H1 (cell line): Measurements from ENCODE around the gene CYP26C1. TPM values are rescaled to one million over a fixed set of nuclear protein-coding genes. Genes with fewer than 3 reads are reported as not detected.

Source experiments
- CTCF ChIA-PET: fragments of 300-600 bp; sonication (Branson Sonifier 250); formaldehyde crosslinking; loops from one replicate; lab custom pipeline; 2021; ENCODE audit not compliant: partially characterized antibody; lab: Charles Lee
- POLR2A ChIA-PET: fragments of 300-600 bp; sonication (Branson Sonifier 250); formaldehyde crosslinking; loops from one replicate; lab custom pipeline; 2021; ENCODE audit warnings: inconsistent platforms; ENCODE audit not compliant: partially characterized antibody; lab: Charles Lee
- DNase-seq, 2 experiments: peaks; one replicate each; pipeline versions ENCODE4 v3.0.0 to v3.0.0-alpha.2; 2010 to 2022; ENCODE audit warnings: low spot score in 2 of 2, low read depth in 1 of 2, mixed read lengths in 1 of 2
- FAIRE-seq: peaks from 2 replicates; lab custom pipeline; 2011; peaks lifted over from hg19 to GRCh38; lab: Jason Lieb, UNC
- H2AFZ ChIP-seq: 2 replicates; pipeline ENCODE4 v1.8.1; 2012; ENCODE audit warnings: low read length, inconsistent platforms
- H2AK5ac ChIP-seq: 2 replicates; pipeline ENCODE4 v1.6.1; 2013; ENCODE audit warnings: low read depth, low read length
- H2BK120ac ChIP-seq: replicated peaks from 2 replicates; pipeline ENCODE3; 2013; ENCODE audit warnings: low read depth, low read length, inconsistent platforms
- H2BK12ac ChIP-seq: 2 replicates; pipeline ENCODE4 v1.6.1; 2013; ENCODE audit warnings: low read depth, low read length
- H2BK15ac ChIP-seq: 2 replicates; pipeline ENCODE4 v1.6.1; 2013; ENCODE audit warnings: low read length
- H2BK20ac ChIP-seq: 2 replicates; pipeline ENCODE4 v1.6.1; 2013; ENCODE audit warnings: low read length
- H2BK5ac ChIP-seq: 2 replicates; pipeline ENCODE4 v1.6.1; 2013; ENCODE audit warnings: low read depth, low read length
- H3K14ac ChIP-seq: 2 replicates; pipeline ENCODE4 v1.6.1; 2013; ENCODE audit warnings: inconsistent platforms; ENCODE audit not compliant: insufficient read length
- H3K18ac ChIP-seq: 2 replicates; pipeline ENCODE4 v1.6.1; 2013; ENCODE audit warnings: low read length; ENCODE audit errors: extremely low read depth
- H3K23ac ChIP-seq: 2 replicates; pipeline ENCODE4 v1.6.1; 2013; ENCODE audit warnings: inconsistent platforms; ENCODE audit not compliant: insufficient read length
- H3K23me2 ChIP-seq: 2 replicates; pipeline ENCODE4 v1.6.1; 2013; ENCODE audit warnings: low read depth, low read length
- H3K27ac ChIP-seq: 2 replicates; pipeline ENCODE4 v1.6.1; 2011; ENCODE audit warnings: low read depth, low read length, inconsistent platforms
- H3K27me3 ChIP-seq, 4 experiments: replicated peaks in 1 of 4; 1 replicate in 1 of 4; 2 replicates in 3 of 4; pipeline versions ENCODE4 v1.6.1 to v1.8.1; 2011 to 2013; ENCODE audit warnings: low read length in 3 of 4, mild to moderate bottlenecking in 3 of 4, inconsistent platforms in 2 of 4, mixed read lengths in 2 of 4, moderate library complexity in 1 of 4; ENCODE audit not compliant: control insufficient read depth in 3 of 4, insufficient read depth in 3 of 4; ENCODE audit errors: extremely low read depth in 1 of 4
- H3K36me3 ChIP-seq, 4 experiments: 2 replicates each; pipeline versions ENCODE4 v1.6.1 to v1.8.1; 2011 to 2013; ENCODE audit warnings: mild to moderate bottlenecking in 4 of 4, low read length in 3 of 4, moderate library complexity in 2 of 4, control low read depth in 1 of 4, inconsistent platforms in 1 of 4; ENCODE audit not compliant: insufficient read depth in 4 of 4, control insufficient read depth in 2 of 4
- H3K4ac ChIP-seq: replicated peaks from 2 replicates; pipeline ENCODE3; 2013; ENCODE audit warnings: low read length, low read depth, mixed read lengths, inconsistent platforms; ENCODE audit not compliant: insufficient read length
- H3K4me1 ChIP-seq, 4 experiments: replicated peaks in 1 of 4; 1 replicate in 1 of 4; 2 replicates in 3 of 4; pipeline versions ENCODE4 v1.6.1 to v1.8.1; 2011 to 2013; ENCODE audit warnings: low read length in 3 of 4, inconsistent platforms in 2 of 4, mixed read lengths in 1 of 4; ENCODE audit not compliant: insufficient read depth in 4 of 4, control insufficient read depth in 3 of 4
- H3K4me2 ChIP-seq, 2 experiments: 2 replicates each; pipeline versions ENCODE4 v1.6.1 to v1.8.1; 2011 to 2013; ENCODE audit warnings: low read depth in 2 of 2, low read length in 2 of 2, control low read depth in 1 of 2, inconsistent platforms in 1 of 2, mild to moderate bottlenecking in 1 of 2; ENCODE audit not compliant: insufficient read depth in 1 of 2
- H3K4me3 ChIP-seq, 4 experiments: fragments of 200-600, 300-600 bp in 1 of 4; sonication (generic), shearing (Covaris generic), sonication (Bioruptor Twin) in 1 of 4; 2 replicates each; pipeline versions ENCODE4 v1.5.1 to v1.8.1; 2011 to 2016; ENCODE audit warnings: low read length in 4 of 4, low read depth in 3 of 4, control low read depth in 2 of 4, inconsistent platforms in 2 of 4, mild to moderate bottlenecking in 2 of 4, mixed read lengths in 1 of 4, moderate library complexity in 1 of 4; ENCODE audit not compliant: insufficient read depth in 2 of 4; ENCODE audit errors: extremely low read depth in 1 of 4
- H3K56ac ChIP-seq: replicated peaks from 2 replicates; pipeline ENCODE3; 2013; ENCODE audit warnings: low read depth, mild to moderate bottlenecking, mixed read lengths, low read length, inconsistent platforms; ENCODE audit not compliant: insufficient read length
- H3K79me1 ChIP-seq: 2 replicates; pipeline ENCODE4 v1.6.1; 2013; ENCODE audit warnings: low read depth, low read length, control low read depth
- H3K79me2 ChIP-seq, 2 experiments: 2 replicates each; pipeline versions ENCODE4 v1.6.1 to v1.8.1; 2012 to 2013; ENCODE audit warnings: low read length in 2 of 2, mild to moderate bottlenecking in 2 of 2, inconsistent platforms in 1 of 2; ENCODE audit not compliant: insufficient read depth in 2 of 2, control insufficient read depth in 1 of 2
- H3K9ac ChIP-seq, 4 experiments: replicated peaks in 1 of 4; 1 replicate in 1 of 4; 2 replicates in 3 of 4; pipeline versions ENCODE4 v1.6.1 to v1.8.1; 2011 to 2013; ENCODE audit warnings: low read depth in 3 of 4, low read length in 3 of 4, control low read depth in 2 of 4, mild to moderate bottlenecking in 2 of 4, moderate library complexity in 2 of 4, inconsistent platforms in 1 of 4; ENCODE audit errors: extremely low read depth in 1 of 4
- H3K9me3 ChIP-seq, 2 experiments: 2 replicates each; pipeline versions ENCODE4 v1.6.1 to v1.8.1; 2012 to 2013; ENCODE audit warnings: mild to moderate bottlenecking in 2 of 2, moderate library complexity in 2 of 2, control low read depth in 1 of 2, inconsistent platforms in 1 of 2, low read depth in 1 of 2, low read length in 1 of 2, mixed read lengths in 1 of 2; ENCODE audit not compliant: insufficient read depth in 2 of 2
- H4K20me1 ChIP-seq, 2 experiments: replicated peaks in 1 of 2; 2 replicates each; pipeline versions ENCODE3 to v1.8.1; 2011 to 2013; ENCODE audit warnings: inconsistent platforms in 2 of 2, low read length in 2 of 2, mild to moderate bottlenecking in 1 of 2; ENCODE audit not compliant: insufficient read depth in 2 of 2, control insufficient read depth in 1 of 2
- H4K5ac ChIP-seq: 2 replicates; pipeline ENCODE4 v1.6.1; 2013; ENCODE audit warnings: low read length, low read depth, mixed read lengths, inconsistent platforms; ENCODE audit not compliant: insufficient read length
- H4K8ac ChIP-seq: 2 replicates; pipeline ENCODE4 v1.8.0; 2013; ENCODE audit warnings: mild to moderate bottlenecking, moderate library complexity, low read length, inconsistent platforms; ENCODE audit not compliant: insufficient read depth; ENCODE audit errors: extremely low read depth
- H4K91ac ChIP-seq: replicated peaks from 2 replicates; pipeline ENCODE3; 2013; ENCODE audit warnings: low read length, mixed read lengths, inconsistent platforms; ENCODE audit not compliant: insufficient read length
- ASH2L ChIP-seq: fragments of 200-600, 300-600 bp; sonication (generic); IDR thresholded peaks from one replicate; pipeline ENCODE4 v1.7.1; 2017; ENCODE audit warnings: low read length
- EZH2 ChIP-seq: fragments of 200-600 bp; sonication (generic); IDR thresholded peaks from 2 replicates; pipeline ENCODE4 v1.7.1; 2012; ENCODE audit warnings: low read depth, mild to moderate bottlenecking, moderate library complexity, low read length, inconsistent platforms; ENCODE audit not compliant: severe bottlenecking
- SAP30 ChIP-seq: fragments of 300-600 bp; sonication (generic); IDR thresholded peaks from 2 replicates; pipeline ENCODE4 v1.7.1; 2012; ENCODE audit warnings: low read length, moderate library complexity, mild to moderate bottlenecking, inconsistent platforms; ENCODE audit not compliant: insufficient read depth, insufficient replicate concordance
- SUZ12 ChIP-seq: fragments of 200-600 bp; sonication (generic); IDR thresholded peaks from 2 replicates; pipeline ENCODE4 v1.6.1; 2012; ENCODE audit warnings: mild to moderate bottlenecking, inconsistent platforms, low read length, moderate library complexity, mixed read lengths
- WGBS, 2 experiments: shearing (Covaris generic) in 1 of 2; methylation state at CpG; one replicate each; pipeline versions ENCODE4 v1.1.6 to v1.1.7; 2013 to 2015; ENCODE audit warnings: low lambda C conversion rate in 2 of 2, mixed read lengths in 2 of 2, inconsistent platforms in 1 of 2, low coverage in 1 of 2, missing lambda C conversion rate in 1 of 2; ENCODE audit not compliant: insufficient replicate concordance in 2 of 2, insufficient coverage in 1 of 2, insufficient read length in 1 of 2; ENCODE audit errors: extremely low coverage in 1 of 2, missing lambda C conversion rate in 1 of 2; 5-methylcytosine and 5-hydroxymethylcytosine counted together
- polyA plus RNA-seq, 7 experiments: library from polyadenylated mRNA; depleted of rRNA in 3 of 7; stranded (reverse) in 5 of 7; unstranded in 2 of 7; fragments of >200 nt in 5 of 7; fragments of 200-250 nt in 2 of 7; gene quantifications; 1 replicate in 5 of 7; 2 replicates in 1 of 7; 4 replicates in 1 of 7; pipeline versions ENCODE4 v1.2.1 to v1.2.3, GENCODE V29; 2011 to 2013; ENCODE audit warnings: missing spikeins in 2 of 7, mixed read lengths in 2 of 7
- total RNA-seq: library from RNA; stranded (reverse); fragmentation: NEBNext Ultra II Directional; extraction: Animal tissue kit (Norgen Biotek cat#: 25700); gene quantifications from 2 replicates; pipeline ENCODE4 v1.2.1, GENCODE V29; 2021

The CYP26C1 gene
- total and polyA plus RNA-seq, 2 of the 8 experiments (the other 6 are each of a cell fraction or from before 2014, with no cell fraction given): 0.12 to 0.28 TPM

GRCh38 chr10:93061594-93062513 lies 1.3 kb downstream of the CYP26C1 start:
- TF ChIP-seq SAP30 (no peak), EZH2 (peak; percentile 83), SUZ12 (peak; percentile 89), ASH2L (peak; percentile 8)
- TF ChIP-seq, all 59 proteins: peak for 3
- H2BK5ac ChIP-seq: no peak overlapping the region
- FAIRE-seq: no peak
- H3K4me3 ChIP-seq: peak overlapping the region; percentile 34 to 59 (median 46); a peak in 5 of 8 replicates
- H2BK15ac ChIP-seq: no peak overlapping the region
- no peak overlapping the region for H3K4ac ChIP-seq
- 0 out of 2 replicates have a peak overlapping the region, but pooled peaks have one; percentile 30 for H4K8ac ChIP-seq
- no peak overlapping the region for H3K18ac ChIP-seq
- no peaks in the 10 kb centered on the region for H3K79me2 ChIP-seq
- H3K23me2 ChIP-seq: peaks cover 14% of the 10 kb centered on the region; the same call in 1 of the 2 replicates
- WGBS, 2 experiments: 21% methylated on average over 48 of the region's 57 CpGs; no CpG with 5 or more reads in 1 of the 2 experiments
- CTCF ChIA-PET: interaction anchor here (0.8 to 14.8 kb wide), 21 partner anchors 8 to 304 kb away, joined by 3 to 147 read pairs (median 4); partner anchors contain the start of gene CYP26A1
- peaks cover 6 to 26% of the 10 kb centered on the region in 2 experiments for H4K20me1 ChIP-seq
- H3K9ac ChIP-seq: no peak overlapping the region
- H2BK20ac ChIP-seq: no peak overlapping the region
- no peak for DNase-seq
- H3K36me3 ChIP-seq: peaks cover 0 to 20% (median 1%) of the 10 kb centered on the region in 4 experiments; a peak in 1 of 8 replicates
- H3K4me2 ChIP-seq: peak overlapping the region; percentile 75 to 89
- no peak overlapping the region for H3K27ac ChIP-seq
- no peak overlapping the region for H4K91ac ChIP-seq
- no peak overlapping the region for H2AFZ ChIP-seq
- H2BK12ac ChIP-seq: peak overlapping the region; percentile 29; the same call in 1 of the 2 replicates
- peaks cover 81 to 92% (median 84%) of the 10 kb centered on the region in 4 experiments for H3K27me3 ChIP-seq
- POLR2A ChIA-PET: interaction anchor here (0.6 to 5.7 kb wide), 2 partner anchors 13 to 1415 kb away, joined by 4 to 26 read pairs; partner anchors contain the start of gene CYP26A1
- H3K56ac ChIP-seq: no peak overlapping the region
- H3K79me1 ChIP-seq: no peaks in the 10 kb centered on the region
- no peak overlapping the region for H3K14ac ChIP-seq
- no peaks in the 10 kb centered on the region; a peak in 1 of 4 replicates for H3K9me3 ChIP-seq
- no peak overlapping the region; the same call in 1 of the 2 replicates for H2AK5ac ChIP-seq
- no peak overlapping the region for H2BK120ac ChIP-seq
- H3K23ac ChIP-seq: no peak overlapping the region
- H4K5ac ChIP-seq: no peak overlapping the region
- peaks cover 3 to 33% (median 26%) of the 10 kb centered on the region in 4 experiments for H3K4me1 ChIP-seq
